Adrenal gland (tissue), 12 donors: ENCODE measurements around the gene MARCKSL1. TPM values are rescaled to one million over a fixed set of nuclear protein-coding genes. Genes with fewer than 3 reads are reported as not detected.

Experiments used
- DNase-seq, 7 donors: peaks; one replicate each; pipeline ENCODE4 v3.0.0-alpha.2; 2019 to 2020
- H3K27ac ChIP-seq, 5 donors: fragments of 200-600 bp; sonication (generic) in 4 of 5; 1 replicate in 3 of 5; 2 replicates in 2 of 5; pipeline versions ENCODE4 v1.5.1 to v1.8.0; 2016 to 2020; ENCODE audit warnings: mild to moderate bottlenecking in 1 of 5
- H3K27me3 ChIP-seq: fragments of 200-600 bp; 2 replicates; pipeline ENCODE4 v1.8.0; 2021
- H3K36me3 ChIP-seq, 2 donors: fragments of 200-600 bp; replicated peaks in 1 of 2; 1 replicate in 1 of 2; 2 replicates in 1 of 2; pipeline versions ENCODE4 v1.5.1 to v1.8.0; 2018 to 2022
- H3K4me1 ChIP-seq, 2 donors: fragments of 200-600 bp; replicated peaks in 1 of 2; 1 replicate in 1 of 2; 2 replicates in 1 of 2; pipeline versions ENCODE4 v1.5.1 to v1.8.0; 2018 to 2021
- H3K4me3 ChIP-seq, 4 donors: fragments of 200-600 bp; sonication (generic) in 3 of 4; one replicate each; pipeline ENCODE4 v1.5.1; 2016 to 2018
- H3K9me3 ChIP-seq, 3 donors: fragments of 200-600 bp; sonication (generic) in 1 of 3; replicated peaks in 1 of 3; 1 replicate in 2 of 3; 2 replicates in 1 of 3; pipeline versions ENCODE4 v1.5.1 to v1.8.0; 2016 to 2021
- CTCF ChIP-seq, 6 experiments: fragments of 450-650 bp in 4 of 6; fragments of 200-600 bp in 2 of 6; sonication (generic) in 1 of 6; IDR thresholded peaks; 1 replicate in 5 of 6; 2 replicates in 1 of 6; pipeline versions ENCODE4 v1.5.1 to v1.8.0; 2016 to 2021; ENCODE audit warnings: antibody characterized with exemption in 6 of 6, mild to moderate bottlenecking in 2 of 6, moderate library complexity in 1 of 6
- POLR2A ChIP-seq, 2 donors: fragments of 450-650 bp; IDR thresholded peaks; one replicate each; pipeline ENCODE4 v1.6.1; 2017; ENCODE audit warnings: antibody characterized with exemption in 2 of 2, mild to moderate bottlenecking in 2 of 2, moderate library complexity in 1 of 2
- WGBS, 4 donors: extraction: QIAGEN DNeasy Blood & Tissue Kit in 2 of 4; methylation state at CpG; one replicate each; pipeline versions ENCODE4 v1.1.5 to v1.1.7; 2013 to 2017; 5-methylcytosine and 5-hydroxymethylcytosine counted together
- intact Hi-C, 2 donors: fragments of 100-400 bp; cut with DNase I; formaldehyde crosslinking; loops; one replicate each; pipeline versions ENCODE4 v1.14.1 to v1.15.0; 2022 to 2023
- polyA plus RNA-seq, 3 donors: library from polyadenylated mRNA; stranded (reverse); fragments of 200-250 nt in 2 of 3; fragments of 350-450 nt in 1 of 3; fragmentation: Illumina TruSeq in 1 of 3; extraction: RNeasy Lipid Tissue Mini Kit (QIAGEN cat#74804) in 1 of 3; gene quantifications; one replicate each; pipeline ENCODE4 v1.2.3, GENCODE V29; 2013 to 2014
- total RNA-seq, 9 donors: library from RNA; depleted of rRNA in 4 of 9; stranded (reverse); fragments of >200 nt in 4 of 9; fragments of 120-200 nt in 1 of 9; fragmentation: NEBNext Ultra II Directional in 1 of 9; extraction: Animal tissue kit (Norgen Biotek cat#: 25700) in 1 of 9; gene quantifications; one replicate each; pipeline versions ENCODE4 v1.1.0 to v1.2.4, GENCODE V29; 2013 to 2023
- donor health status: healthy with polysubstance abuse.
- donor health status: Bipolar disorder and iron deficiency.
- donor health status: DM: yes; HTN: yes; CAD: no.
- donor health status: DM: no; HTN: no; CAD: no.
- donor health status: DM: no; HTN: no; CAD: no.
- donor health status: DM: yes; HTN: yes; CAD: no.

The MARCKSL1 gene
- total and polyA plus RNA-seq, 12 donors, result 24.2 to 82.2 (median 49.1) TPM

- H3K36me3 ChIP-seq, result peaks cover 0 to 98% of the 10 kb centered on the region in 2 donors
- no peak for TF ChIP-seq CTCF (IDR thresholded peaks at IDR 0.05)
- no peak for TF ChIP-seq POLR2A (IDR thresholded peaks at IDR 0.05)
Observed at GRCh38 chr1:32376199-32376598, 40.2 kb upstream of the MARCKSL1 start.

GRCh38 chr1:32373996-32374592 is 38.1 kb upstream of the MARCKSL1 start:
- Histone ChIP-seq H3K4me1 (no peaks in the 10 kb centered on the region), H3K36me3 (peaks cover 0 to 83% of the 10 kb centered on the region in 2 donors)
- DNase-seq, result no peak

More at GRCh38 chr1:32376199-32376598, 40.2 kb upstream of the MARCKSL1 start:
- Histone ChIP-seq H3K4me3 (no peak overlapping the region), H3K27me3 (no peaks in the 10 kb centered on the region), H3K27ac (no peak overlapping the region), H3K4me1 (no peaks in the 10 kb centered on the region), H3K9me3 (no peaks in the 10 kb centered on the region)
- intact Hi-C loops, result no loop called here
- WGBS, 4 donors, result 90 to 94% (median 92%) methylated on average over 8 to 11 of the region's 11 CpGs
- DNase-seq, result no peak

GRCh38 chr1:32372149-32372756 is 36.2 kb upstream of the MARCKSL1 start:
- no peak overlapping the region for H3K4me3 ChIP-seq
- no peak for DNase-seq
- 76 to 83% (median 79%) methylated on average over 5 of the region's 5 CpGs for WGBS, 4 donors
- H3K4me1 ChIP-seq, result no peaks in the 10 kb centered on the region
- H3K27me3 ChIP-seq, result no peaks in the 10 kb centered on the region
- no peaks in the 10 kb centered on the region for H3K9me3 ChIP-seq
- no peak for TF ChIP-seq POLR2A (IDR thresholded peaks at IDR 0.05)
- peak in 2 of 6 experiments; percentile 4 to 11 for TF ChIP-seq CTCF (IDR thresholded peaks at IDR 0.05)
- peaks cover 0 to 83% of the 10 kb centered on the region in 2 donors for H3K36me3 ChIP-seq
- H3K27ac ChIP-seq, result no peak overlapping the region
- intact Hi-C loops, result no loop called here

More at GRCh38 chr1:32373996-32374592, 38.1 kb upstream of the MARCKSL1 start:
- H3K4me3 ChIP-seq, result no peak overlapping the region
- H3K9me3 ChIP-seq, result no peaks in the 10 kb centered on the region
- no peak overlapping the region for H3K27ac ChIP-seq
- 50 to 70% (median 57%) methylated on average over 1 of the region's 1 CpG for WGBS, 4 donors
- TF ChIP-seq POLR2A (IDR thresholded peaks at IDR 0.05), result no peak
- no peak for TF ChIP-seq CTCF (IDR thresholded peaks at IDR 0.05)
- no peaks in the 10 kb centered on the region for H3K27me3 ChIP-seq
- intact Hi-C loops, result no loop called here

GRCh38 chr1:32367912-32368635 is 32.0 kb upstream of the MARCKSL1 start:
- 93 to 98% (median 96%) methylated on average over 6 to 7 of the region's 7 CpGs for WGBS, 4 donors
- Histone ChIP-seq H3K27ac (no peak overlapping the region), H3K27me3 (no peaks in the 10 kb centered on the region), H3K4me1 (no peaks in the 10 kb centered on the region), H3K4me3 (no peak overlapping the region), H3K9me3 (no peaks in the 10 kb centered on the region), H3K36me3 (peaks cover 0 to 75% of the 10 kb centered on the region in 2 donors)
- TF ChIP-seq POLR2A (IDR thresholded peaks at IDR 0.05) (no peak), CTCF (IDR thresholded peaks at IDR 0.05) (no peak)
- DNase-seq, result no peak
- intact Hi-C loops, result no loop called here
